ENCODE data around the gene BRD1.

GRCh38 chr22:49873228-49873940 is 45.7 kb upstream of the BRD1 start:
- no peak for TF ChIP-seq FOXM1 (IDR thresholded peaks at IDR 0.05; ENCODE audit: borderline replicate concordance)
- no peak for TF ChIP-seq ARNT (IDR thresholded peaks at IDR 0.05)
- TF ChIP-seq SP1 (IDR thresholded peaks at IDR 0.05): no peak
- no peak for TF ChIP-seq SUZ12 (IDR thresholded peaks at IDR 0.05)
- TF ChIP-seq PKNOX1 (IDR thresholded peaks at IDR 0.05): no peak
- no peak for TF ChIP-seq CTBP1 (IDR thresholded peaks at IDR 0.05; ENCODE audit: borderline replicate concordance)
- TF ChIP-seq LEF1 (IDR thresholded peaks at IDR 0.05; ENCODE audit: borderline replicate concordance): no peak
- no peak for TF ChIP-seq BHLHE40 (IDR thresholded peaks at IDR 0.05; ENCODE audit: borderline replicate concordance)
- no peak for TF ChIP-seq L3MBTL2 (conservative IDR thresholded peaks at IDR 0.05)
- no peak for TF ChIP-seq ELF4 (IDR thresholded peaks at IDR 0.05)
- no peak for TF ChIP-seq TARDBP (IDR thresholded peaks at IDR 0.05)
